GM18499 (cell line): ENCODE results near the gene CCDC144A.
"Not testable (repeated sequence)": the region's sequence is repeated elsewhere in the genome, so short reads cannot be mapped to it uniquely, and the experiment has no call there.

Experiments used
- ATAC-seq: cut with Tn5 transposase; IDR thresholded peaks from one replicate; pipeline ENCODE4 v1.9.1; 2021; ENCODE audit warnings: moderate number of reproducible peaks; ENCODE audit not compliant: insufficient read depth, unreplicated experiment

Gene CCDC144A

DNA sequence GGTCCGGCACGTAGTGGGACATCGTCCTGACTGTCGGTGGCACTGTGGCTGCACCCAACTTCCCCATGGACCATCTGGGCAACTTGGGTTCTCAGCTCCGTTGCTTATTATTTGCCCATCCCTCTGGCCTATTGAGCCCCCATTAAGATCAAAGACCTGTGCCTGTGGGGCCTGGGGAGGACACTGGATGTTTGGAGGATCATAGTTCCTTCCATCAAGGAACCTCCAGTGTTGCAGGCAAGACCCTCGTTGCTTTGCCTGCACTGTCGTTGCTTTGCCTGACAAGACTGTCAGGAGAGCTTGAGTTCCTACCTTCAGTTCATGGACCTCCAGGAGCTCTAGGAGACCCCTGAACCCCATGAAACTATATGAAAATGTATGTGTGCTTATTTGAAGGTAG, 127.2 kb downstream of the CCDC144A start:
- ATAC-seq = no peak

DNA sequence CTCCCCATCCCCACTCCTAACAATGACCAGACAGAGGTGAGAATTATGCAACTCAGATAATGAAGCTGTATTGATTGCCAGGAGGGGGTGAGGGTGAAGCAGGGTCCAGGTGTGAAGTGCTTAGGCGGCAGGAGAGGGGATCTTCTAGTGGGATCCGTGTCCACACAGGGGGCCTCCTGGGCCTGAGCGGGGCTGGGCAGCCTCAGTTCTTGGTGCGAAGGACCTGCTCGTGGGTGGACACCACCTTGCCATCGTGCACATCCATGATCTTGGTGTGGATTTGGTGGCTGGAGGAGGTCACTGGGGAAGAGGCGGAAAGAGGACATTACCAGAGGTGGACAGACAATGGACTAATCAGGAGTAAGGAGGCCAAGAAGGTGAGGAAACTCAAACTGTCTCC, 127.9 kb downstream of the CCDC144A start:
- ATAC-seq = not testable (repeated sequence)

- no peak for ATAC-seq
Observed at GRCh38 chr17:16818340-16818739, 128.3 kb downstream of the CCDC144A start.

DNA sequence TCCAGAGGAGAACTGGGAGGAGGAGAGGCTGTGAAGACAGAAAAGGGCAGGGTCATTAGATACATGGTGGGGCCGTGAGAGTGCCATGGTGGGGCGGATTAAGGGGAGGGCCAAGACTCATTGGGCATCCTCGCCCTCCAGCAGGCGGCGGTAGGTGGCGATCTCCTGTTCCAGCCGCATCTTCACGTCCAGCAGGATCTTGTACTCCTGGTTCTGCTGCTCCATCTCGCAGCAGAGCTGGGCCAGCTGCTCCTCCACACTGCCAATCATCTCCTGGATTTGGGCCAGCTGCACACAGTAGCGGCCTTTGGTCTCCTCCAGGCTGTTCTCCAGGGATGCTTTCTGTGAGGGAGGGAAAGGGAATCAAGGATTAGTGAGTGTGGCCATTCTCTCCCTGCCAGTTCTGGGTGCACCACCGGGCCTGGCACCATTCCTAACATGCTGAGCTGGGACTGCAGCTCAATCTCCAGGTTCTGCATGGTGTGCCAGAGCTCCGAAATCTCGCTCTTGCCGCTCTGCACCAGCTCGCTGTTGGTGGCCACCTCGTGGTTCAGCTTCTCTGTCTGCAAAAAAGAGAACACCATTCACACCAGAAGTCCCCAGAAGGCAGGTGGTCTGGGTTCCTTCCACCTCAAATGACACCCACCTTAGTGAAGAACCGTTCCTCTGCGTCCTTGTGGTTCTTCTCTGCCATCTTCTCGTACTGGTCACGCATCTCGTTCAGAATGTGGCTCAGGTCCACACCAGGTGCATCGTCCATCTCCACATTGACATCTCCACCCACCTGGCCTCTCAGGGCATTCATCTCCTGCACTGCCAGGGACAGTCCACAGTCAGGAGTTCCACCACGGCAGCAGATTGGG, 129.0 kb downstream of the CCDC144A start:
- ATAC-seq = no peak

DNA sequence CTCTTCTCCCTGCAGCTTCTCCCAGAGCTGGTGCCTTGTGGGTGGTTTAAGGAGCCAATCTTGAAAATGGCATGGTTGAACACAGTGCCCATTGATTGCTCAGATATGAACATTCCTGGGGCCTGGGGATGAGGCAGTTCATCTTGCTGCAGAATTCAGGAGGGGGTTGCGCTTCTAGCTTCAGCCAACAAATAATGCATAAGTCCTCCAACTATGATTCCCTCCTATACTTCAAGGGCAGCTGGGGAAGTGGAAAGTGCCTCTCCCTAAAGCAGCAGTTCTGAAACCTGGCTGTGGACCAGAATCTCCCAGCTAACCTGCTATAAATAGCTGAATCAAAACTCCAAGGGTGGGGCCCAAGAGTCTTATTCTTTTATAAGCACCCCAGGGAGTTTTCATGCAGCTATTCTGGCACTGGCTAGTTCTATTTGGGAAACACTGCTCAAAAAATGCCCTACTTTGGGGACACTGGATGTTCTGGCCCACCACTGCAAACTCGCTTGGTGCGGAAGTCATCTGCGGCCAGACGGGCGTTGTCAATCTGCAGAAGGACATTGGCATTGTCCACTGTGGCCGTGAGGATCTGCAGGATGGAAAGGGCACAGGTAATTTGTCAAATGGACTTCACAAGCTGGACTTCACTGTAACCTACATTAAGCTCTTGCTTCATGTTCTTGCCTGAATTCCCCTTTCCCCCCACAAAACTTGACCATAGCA, 130.3 kb downstream of the CCDC144A start:
- no peak for ATAC-seq

DNA sequence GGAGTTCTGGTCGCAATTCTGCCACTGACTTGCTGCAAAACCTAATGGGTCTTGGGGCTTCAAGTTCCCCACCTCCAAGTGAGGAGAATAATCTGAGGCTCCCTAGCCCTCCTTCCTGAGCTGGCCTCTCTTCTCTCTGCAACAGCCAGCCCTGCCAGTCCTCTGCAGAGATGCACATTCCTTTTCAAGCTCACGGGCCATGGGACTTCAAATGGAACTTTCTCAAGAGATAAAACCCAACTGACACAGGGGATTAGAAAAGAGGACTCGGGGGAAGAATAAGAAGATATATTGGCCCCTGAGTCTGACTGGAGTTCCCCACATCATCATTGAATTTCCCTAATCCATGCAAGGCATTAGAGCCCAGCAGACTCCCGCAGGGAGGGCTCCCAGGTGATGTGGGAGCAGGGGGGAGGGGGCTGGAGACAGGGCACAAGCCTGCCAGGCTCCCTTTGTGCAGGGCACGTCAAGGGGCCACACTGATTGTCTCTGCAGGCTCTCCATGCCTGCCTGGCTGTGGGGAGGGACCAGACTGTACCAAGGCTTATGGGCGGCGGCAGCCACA, 131.0 kb downstream of the CCDC144A start:
- ATAC-seq = no peak

DNA sequence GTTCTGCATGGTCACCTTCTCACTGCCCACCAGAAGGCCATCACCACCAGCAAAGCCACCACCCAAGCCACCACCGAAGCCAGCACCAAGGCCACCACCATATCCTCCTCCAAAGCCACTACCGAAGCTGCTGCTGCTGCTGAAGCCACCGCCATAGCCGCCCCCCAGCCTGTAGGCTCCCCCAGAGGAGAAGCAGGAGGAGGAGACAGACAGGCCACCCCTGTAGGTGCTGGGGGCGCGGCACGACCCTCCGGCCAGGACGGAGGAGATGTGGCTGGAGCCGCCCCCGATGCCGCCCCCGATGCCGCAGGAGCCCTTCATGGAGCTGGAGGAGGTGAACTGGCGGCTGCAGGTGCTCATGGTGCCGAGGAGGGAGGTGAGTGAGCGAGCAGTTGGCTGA, 132.1 kb downstream of the CCDC144A start:
- ATAC-seq = not testable (repeated sequence)

GRCh38 chr17:16823768-16824406, 133.8 kb downstream of the CCDC144A start:
- ATAC-seq = not testable (repeated sequence)
